Fibroblast of upper back skin (primary cell): ENCODE data around the gene GJB6.
A peak's percentile ranks its signal among the peaks of the same experiment; 100 is the strongest.
"Not testable (repeated sequence)": the region's sequence is repeated elsewhere in the genome, so short reads cannot be mapped to it uniquely, and the experiment has no call there.

Experiments
- DNase-seq: peaks from one replicate; pipeline ENCODE4 v3.0.0-alpha.2; 2013

Gene GJB6

GRCh38 chr13:20231839-20232555 lies at the start of gene GJB6:
TSS of gene GJB6 (minus strand) at chr13:20232319. CDS start at chr13:20223480, 8,839 bp downstream.
- DNase-seq: no peak

- not testable (repeated sequence) for DNase-seq
Measured at GRCh38 chr13:20276901-20277300, 44.8 kb upstream of the GJB6 start.

- DNase-seq: no peak
Measured at GRCh38 chr13:20274466-20274865, 42.3 kb upstream of the GJB6 start.

- no peak for DNase-seq
Measured at GRCh38 chr13:20272588-20273171, 40.6 kb upstream of the GJB6 start.

DNA sequence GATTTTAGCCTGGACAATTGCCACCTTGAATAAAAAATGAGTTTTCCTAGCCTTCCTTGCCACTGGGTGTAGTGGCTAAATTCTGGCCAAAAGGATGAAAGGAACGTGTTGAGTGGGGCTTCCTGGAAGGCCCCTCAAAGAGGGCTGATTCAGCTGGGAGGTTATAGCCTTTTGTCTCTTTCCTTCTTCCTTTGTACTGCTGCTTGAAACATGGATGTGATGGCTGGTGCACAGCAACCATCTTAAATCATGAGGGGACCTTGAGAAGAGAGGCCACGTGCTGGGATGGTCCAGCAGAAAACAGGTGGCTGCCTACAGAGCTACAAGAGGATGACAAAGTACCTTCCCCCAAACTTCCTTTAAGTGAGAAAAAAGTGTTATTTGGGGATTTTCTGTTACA lies 40.0 kb upstream of the GJB6 start:
- no peak for DNase-seq

- no peak for DNase-seq
Measured at GRCh38 chr13:20271441-20271840, 39.3 kb upstream of the GJB6 start.

DNA sequence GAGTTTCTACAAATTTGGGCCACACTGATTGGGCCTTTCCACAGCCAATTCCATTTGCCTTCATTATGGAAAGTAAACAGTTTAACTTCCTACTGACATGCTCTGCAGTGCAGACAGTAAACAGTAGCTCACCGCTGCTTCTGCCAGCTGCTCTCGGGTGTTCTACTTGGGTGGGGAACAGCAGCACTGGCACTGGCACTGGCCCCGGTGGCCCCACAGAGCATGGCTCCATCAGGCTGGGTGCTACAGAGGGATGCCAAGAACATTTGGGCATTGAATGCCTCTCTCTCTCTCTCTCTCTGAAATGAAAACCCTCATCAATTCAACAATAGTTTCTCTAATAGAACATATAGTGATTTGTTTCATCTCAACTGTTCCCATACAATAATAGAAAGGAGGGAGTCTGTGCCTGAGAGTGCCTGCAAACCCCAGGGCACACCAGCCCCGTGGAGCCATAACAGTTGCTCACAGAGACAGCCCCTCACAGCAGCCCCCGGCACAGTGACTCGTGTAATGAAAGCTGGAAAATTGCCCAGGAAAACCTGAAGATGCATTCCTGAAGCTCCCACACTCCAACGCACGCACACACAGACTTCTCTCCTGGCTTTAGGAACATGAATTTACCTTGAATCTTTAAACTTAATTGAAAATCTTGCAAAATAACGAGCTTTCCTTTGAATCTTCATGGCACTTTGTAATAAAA lies 38.2 kb upstream of the GJB6 start:
- DNase-seq: peak; percentile 44

DNA sequence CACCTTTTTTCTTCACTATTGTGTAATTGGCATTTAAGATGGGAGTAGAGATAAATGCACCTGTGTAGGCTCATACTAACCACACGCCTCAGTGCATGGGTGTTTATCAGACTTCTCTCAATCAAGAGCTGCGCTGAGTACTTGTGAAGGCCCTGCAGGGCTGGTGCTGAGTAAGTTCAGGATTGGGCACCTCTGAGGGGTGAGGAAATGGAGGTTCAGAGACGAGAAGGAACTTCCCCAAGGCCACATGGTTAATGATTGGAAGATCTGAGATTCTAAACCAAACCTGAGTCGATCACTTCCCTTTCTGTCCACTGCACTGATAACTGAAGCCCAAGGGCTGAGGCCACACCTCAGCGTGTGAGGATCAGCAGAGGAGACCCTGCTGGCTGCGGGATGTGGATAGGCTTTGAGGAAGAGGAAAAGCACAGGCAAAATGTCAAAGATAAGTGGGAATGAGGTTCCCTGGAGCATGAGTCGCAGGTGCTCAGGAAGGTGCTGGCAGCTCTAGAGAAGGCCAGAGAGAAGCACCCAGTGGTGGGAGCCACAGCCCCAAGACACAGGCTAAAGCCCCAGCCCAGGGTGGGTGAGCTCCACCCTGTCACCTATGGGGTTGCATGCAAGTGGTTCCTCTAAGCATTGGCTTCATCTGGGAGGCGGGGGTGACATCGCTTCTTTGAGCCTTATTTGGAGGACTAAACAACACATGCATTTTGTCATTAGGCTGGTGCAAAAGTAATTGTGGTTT lies 32.3 kb upstream of the GJB6 start:
- DNase-seq: no peak

GRCh38 chr13:20263393-20264044 lies 31.4 kb upstream of the GJB6 start:
- DNase-seq: no peak

GRCh38 chr13:20258963-20259288 lies 26.8 kb upstream of the GJB6 start:
- no peak for DNase-seq

- DNase-seq: no peak
Measured at GRCh38 chr13:20258208-20258962, 26.3 kb upstream of the GJB6 start.

GRCh38 chr13:20254076-20254475 lies 22.0 kb upstream of the GJB6 start:
- no peak for DNase-seq

DNA sequence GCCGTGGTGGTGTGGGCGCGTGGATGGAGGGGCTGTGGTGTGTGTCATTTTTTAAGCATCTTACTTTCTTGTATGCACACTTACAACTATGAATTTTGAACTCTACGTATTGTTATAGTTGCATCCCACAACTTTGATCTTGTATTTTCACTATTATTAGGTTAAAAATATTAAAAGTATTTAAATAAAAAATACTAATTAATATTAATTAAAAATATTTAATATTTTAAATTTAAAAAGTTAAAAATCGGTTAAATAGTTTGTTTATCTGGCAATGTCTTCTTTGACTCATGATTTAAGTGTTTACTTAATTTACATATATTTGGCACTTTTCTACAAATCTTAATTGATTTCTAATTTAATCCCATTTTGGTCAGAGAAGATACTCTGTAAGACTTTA lies 17.8 kb upstream of the GJB6 start:
- DNase-seq: no peak

DNA sequence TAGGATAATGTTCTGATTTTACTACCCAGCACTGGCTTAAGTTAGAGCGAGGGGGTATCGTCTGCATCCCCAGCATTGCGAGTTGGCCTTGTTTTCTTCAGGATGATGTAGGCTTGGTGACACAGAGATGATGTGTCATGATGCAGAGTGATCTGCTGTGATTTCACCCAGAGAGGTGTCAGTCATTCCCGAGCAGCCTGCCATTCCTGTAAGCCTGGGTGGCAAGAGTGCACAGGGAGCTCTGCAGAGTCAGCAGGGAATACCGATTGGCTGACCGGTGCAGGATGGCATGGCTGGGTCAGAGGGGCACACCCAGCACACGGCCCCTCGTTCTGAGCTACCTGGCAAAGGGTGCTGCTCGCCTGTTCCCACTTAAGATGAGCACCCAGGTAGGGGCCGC lies 15.8 kb upstream of the GJB6 start:
- DNase-seq: no peak

GRCh38 chr13:20247403-20247802 lies 15.3 kb upstream of the GJB6 start:
- DNase-seq: no peak

- DNase-seq: no peak
Measured at GRCh38 chr13:20241593-20241992, 9.5 kb upstream of the GJB6 start.

DNA sequence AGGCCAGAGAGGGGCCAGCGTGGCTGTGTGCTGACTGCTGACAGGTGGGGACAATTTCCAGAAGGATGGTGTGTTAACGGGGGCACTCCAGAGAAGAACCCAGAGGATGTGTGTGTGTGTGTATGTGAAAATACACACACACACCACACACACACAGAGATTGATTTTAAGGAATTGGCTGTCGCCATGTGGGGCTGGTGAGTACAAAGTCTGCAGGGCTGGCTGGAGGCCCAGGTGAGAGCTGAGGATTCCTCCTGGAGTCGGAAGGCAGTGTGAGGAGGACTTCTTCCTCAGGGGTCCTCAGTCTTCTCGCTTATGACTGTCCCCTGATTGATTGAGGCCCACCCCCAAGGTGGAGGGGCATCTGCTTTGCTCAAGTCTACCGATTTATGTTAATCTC lies 7.6 kb upstream of the GJB6 start:
- DNase-seq: no peak

- no peak for DNase-seq
Measured at GRCh38 chr13:20232556-20233277, 598 bp upstream of the GJB6 start.

DNA sequence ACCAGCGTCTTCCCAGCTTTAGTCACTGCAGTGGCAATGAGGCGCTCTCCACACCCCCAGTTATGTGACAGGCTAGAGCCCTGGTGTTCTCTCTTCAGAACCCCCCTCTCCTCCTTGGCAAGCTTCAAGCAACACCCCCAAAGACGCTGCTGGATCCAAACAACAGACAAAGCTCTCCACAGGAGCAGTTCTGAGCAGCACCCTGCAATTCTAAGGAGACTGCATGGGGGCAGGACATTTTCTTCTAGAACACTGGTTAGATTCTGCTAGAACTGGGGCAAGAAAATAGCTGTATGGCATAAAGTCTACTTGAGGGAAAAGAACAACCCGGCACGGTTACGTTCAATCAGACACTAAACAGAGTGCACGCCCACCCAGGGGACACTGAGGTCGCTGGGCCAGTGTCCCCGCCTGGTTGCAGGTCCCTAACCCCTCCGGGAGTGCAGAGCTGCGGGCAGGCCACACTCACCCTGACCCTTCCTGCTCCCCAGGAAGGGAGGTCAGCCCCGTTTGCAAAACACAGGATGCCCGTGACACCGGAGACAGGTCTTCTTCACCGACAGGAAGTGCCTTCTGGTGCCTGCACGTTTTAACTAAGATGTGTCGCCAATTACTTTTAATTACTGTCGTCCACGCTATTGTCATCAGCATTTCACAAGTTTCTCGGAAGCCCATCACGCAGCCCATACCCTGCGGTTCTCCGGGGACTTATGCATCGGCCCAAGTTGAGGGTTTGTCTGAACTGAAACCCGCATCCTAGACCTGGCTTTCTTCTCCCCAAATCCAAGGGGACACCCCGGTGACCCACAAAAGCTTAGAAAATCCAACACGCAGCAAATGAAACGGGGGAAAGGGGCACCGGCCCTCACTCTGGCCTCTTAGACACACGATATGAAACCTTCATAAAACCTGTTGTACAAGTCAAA lies 943 bp downstream of the GJB6 start:
- no peak for DNase-seq

DNA sequence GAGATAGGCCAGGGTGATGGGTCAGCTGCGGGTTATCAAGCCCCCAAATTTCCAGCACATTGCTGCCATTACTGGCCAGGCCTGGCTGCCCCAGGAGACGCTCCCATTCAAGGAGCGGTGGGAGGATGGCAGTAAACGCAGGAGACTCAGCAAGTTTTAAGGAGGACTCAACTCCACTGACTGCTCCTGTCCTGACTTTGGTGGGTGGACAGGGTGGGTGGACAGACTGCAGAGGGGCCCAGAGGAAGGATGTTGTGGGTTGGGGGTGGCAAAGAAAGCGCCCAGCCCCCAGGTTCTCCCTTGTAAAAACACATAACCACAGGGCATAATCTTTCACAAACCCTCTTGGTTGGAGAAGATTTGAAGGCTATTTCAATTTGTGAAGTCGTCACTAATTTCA lies 4.4 kb downstream of the GJB6 start:
- no peak for DNase-seq

DNA sequence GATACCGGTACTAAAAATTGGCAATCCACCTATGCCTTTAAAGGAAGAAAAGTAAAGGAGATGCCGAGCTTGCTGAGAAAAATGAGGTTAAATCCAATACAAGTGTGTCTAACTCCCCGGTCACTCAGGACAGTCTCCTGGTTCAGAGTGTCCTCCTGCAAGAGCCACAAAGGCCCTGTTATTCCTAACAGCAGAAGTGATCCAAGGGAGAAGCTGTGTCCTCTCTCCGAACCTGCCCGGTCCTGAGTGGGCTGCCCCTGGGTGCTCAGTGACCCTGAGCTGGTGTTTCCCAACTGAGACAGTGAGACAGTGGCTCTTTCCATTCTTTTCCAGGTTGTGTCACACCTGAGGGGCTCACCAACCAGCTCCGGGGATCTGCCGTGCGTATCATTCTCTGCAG lies 4.8 kb downstream of the GJB6 start:
- DNase-seq: no peak
